HG03575 (cell line): ENCODE measurements around the gene ANAPC5.

Experiments
- ATAC-seq: cut with Tn5 transposase; IDR thresholded peaks from one replicate; pipeline ENCODE4 v1.9.1; 2021; ENCODE audit not compliant: unreplicated experiment, insufficient number of reproducible peaks, low FRiP score; ENCODE audit errors: extremely low read depth

Gene ANAPC5

GRCh38 chr12:121277374-121277759 is 74.8 kb downstream of the ANAPC5 start:
- no peak for ATAC-seq

DNA sequence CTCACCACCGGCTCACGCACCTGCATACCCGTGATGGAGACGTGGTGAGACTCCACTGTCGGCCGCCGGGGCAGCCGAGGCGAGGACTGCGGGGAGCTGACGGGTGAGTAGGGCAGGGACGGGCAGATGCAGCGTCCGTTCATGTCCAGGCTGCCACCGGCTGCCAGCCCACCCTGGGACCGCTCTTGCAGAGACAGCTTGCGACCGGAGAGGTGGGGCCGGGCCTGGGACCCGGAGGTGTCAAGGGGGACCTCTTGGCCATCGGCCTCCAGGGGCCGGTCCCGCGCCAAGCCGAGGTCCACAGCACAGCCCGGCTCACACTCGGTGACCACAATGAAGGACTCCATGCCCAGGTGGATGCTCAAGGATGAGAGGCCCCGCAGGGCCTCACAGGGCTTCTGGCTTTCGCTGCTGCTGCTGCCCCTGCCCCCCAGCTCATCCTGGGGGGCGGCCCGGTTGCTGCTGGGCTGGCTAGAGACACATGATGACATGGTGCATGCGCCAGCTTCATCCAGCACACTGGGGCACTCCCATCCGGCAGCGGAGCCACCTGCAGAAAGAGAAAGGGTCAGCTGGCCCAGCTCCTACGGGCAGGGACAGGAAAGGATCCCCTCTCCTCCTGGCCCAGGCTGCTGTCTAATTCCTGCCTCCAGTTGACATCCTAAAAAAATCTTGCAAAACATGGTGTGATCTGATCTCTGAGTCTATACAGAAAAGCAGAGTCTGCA is 78.0 kb downstream of the ANAPC5 start:
- ATAC-seq = no peak

DNA sequence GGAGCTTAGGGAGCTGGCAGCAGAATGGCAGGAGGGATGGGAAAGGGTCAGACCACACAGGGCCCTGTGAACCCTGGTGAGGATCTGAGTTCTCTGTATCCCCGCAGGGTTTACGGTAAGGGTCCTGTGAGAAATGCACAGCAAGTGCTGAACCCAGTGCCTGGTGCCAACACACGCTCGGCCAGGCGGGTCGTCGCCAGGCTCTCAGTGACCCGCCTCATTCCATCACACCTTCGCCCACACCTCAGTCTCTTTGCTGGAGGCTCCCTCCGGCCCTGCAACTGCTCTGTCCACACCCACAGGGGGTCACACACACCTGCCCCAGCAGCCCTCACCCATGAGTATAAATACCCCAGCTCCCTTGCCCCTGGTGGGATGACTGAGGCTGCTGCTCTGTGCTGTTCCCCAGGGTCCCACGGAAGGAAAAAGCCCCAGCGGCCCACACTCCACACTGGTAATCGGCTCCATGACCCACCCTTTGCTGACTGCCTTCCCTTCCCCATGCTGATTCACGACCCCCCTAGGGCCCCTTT is 78.8 kb downstream of the ANAPC5 start:
- ATAC-seq = no peak

- no peak for ATAC-seq
Observed at GRCh38 chr12:121267822-121268221, 84.4 kb downstream of the ANAPC5 start.

DNA sequence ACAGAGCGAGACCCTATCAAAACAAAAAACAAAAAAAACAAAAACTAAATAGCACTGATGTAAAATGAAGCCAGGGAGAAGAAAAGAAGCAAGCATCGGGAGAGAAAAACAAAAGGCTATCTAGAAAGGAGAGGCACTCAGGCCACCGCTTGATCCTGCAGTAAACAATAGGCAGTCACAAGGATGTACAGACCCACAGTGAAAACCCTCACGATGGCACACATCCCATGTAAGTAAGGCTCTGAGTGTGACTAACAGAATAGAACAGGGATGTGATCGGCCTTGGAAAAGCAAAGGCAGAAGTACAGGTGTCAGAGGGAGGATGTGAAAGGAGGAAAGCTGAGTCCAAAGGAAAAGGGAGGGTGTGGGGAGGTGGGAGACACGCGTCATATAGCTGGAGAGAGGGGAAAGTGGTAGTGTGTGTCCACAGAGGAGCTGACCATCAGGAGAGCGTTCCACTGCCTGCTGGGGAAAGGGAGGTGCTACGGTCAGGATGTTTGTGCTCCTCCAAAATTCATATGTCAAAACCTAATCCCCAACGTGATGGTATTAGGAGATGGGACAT is 87.2 kb downstream of the ANAPC5 start:
- no peak for ATAC-seq

- ATAC-seq = no peak
Observed at GRCh38 chr12:121264135-121264534, 88.1 kb downstream of the ANAPC5 start.

GRCh38 chr12:121263206-121263935 is 88.8 kb downstream of the ANAPC5 start:
- ATAC-seq = no peak

- ATAC-seq = no peak
Observed at GRCh38 chr12:121261398-121261797, 90.8 kb downstream of the ANAPC5 start.

DNA sequence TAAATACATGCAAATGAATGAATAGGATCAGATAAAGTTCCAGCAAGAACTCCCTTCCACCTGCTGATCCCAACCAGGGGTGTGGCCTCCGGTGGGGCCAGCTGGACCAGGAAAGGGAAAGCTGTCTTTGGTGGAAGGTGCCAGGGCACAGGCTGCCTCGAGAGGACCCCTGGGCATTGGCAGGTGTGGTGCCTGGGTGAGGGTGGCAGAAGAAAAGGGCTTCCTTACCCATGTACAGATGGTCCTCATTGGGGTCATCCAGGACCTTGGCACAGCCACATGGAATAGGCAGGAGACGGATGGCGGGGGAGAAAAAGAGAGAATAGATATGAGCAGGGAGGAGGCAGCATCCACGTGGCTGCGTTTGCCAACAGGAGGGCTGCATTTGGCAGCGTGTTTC is 92.1 kb downstream of the ANAPC5 start:
- no peak for ATAC-seq

GRCh38 chr12:121259074-121259473 is 93.1 kb downstream of the ANAPC5 start:
- ATAC-seq = no peak
